Fibroblast of the aortic adventitia (primary cell): ENCODE results near the gene TNFRSF19. TPM values are rescaled to one million over a fixed set of nuclear protein-coding genes. Genes with fewer than 3 reads are reported as not detected.

Source experiments
- DNase-seq: peaks from one replicate; pipeline ENCODE4 v3.0.0-alpha.2; 2010; ENCODE audit warnings: low read depth
- H3K4me3 ChIP-seq: 2 replicates; pipeline ENCODE4 v1.5.1; 2011; ENCODE audit warnings: low read depth, mild to moderate bottlenecking, control low read depth, low read length, moderate library complexity
- total RNA-seq: library from RNA; depleted of rRNA; stranded (reverse); fragments of >200 nt; gene quantifications from 2 replicates; pipeline ENCODE4 v1.2.3, GENCODE V29; 2012; ENCODE audit warnings: low replicate concordance
- TF ChIP-seq, protein P1 (sequence below): IDR thresholded peaks from 2 replicates; pipeline ENCODE4 v1.5.1; 2011; ENCODE audit warnings: mild to moderate bottlenecking, low read length, control low read depth, inconsistent platforms; ENCODE audit not compliant: insufficient read depth

The TNFRSF19 gene
- total RNA-seq, 1 donor: 7.3 TPM

DNA sequence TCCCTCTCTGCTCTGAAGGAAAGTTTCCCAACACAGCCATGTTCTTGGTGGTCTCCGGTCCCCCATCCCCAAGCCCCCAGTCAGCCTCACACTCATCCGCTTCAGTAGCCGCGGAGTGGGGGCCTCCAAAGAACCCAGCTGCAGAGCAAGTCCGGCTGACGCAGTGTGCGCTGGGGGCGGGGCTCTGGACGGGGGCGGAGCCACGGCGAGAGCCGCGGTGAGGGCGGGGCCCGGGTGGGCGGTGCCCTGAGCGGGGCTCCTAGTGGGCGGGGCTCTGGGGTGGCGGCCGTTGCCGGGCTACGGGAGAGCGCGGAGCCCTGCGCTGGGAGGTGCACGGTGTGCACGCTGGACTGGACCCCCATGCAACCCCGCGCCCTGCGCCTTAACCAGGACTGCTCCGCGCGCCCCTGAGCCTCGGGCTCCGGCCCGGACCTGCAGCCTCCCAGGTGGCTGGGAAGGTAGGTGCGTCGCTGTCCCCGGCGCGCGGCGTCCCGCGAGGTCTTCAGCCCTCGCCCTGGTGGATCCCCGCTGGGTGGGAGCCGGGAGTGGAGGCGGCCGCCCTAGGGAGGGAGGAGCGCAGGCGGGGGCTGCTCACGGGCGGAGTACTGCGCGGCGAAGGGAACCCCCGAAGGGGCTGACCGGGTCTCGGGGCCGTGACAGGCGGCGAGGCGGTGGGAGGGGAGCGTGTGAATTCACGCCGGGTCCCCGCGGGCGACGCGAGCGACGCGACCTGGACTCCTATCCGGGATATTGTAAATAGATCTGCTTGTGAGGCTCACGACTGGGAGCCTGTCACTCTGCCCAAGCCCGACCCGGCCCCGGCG is 9.1 kb downstream of the TNFRSF19 start:
- DNase-seq: peak; percentile 66
- TF ChIP-seq, protein P1, sequence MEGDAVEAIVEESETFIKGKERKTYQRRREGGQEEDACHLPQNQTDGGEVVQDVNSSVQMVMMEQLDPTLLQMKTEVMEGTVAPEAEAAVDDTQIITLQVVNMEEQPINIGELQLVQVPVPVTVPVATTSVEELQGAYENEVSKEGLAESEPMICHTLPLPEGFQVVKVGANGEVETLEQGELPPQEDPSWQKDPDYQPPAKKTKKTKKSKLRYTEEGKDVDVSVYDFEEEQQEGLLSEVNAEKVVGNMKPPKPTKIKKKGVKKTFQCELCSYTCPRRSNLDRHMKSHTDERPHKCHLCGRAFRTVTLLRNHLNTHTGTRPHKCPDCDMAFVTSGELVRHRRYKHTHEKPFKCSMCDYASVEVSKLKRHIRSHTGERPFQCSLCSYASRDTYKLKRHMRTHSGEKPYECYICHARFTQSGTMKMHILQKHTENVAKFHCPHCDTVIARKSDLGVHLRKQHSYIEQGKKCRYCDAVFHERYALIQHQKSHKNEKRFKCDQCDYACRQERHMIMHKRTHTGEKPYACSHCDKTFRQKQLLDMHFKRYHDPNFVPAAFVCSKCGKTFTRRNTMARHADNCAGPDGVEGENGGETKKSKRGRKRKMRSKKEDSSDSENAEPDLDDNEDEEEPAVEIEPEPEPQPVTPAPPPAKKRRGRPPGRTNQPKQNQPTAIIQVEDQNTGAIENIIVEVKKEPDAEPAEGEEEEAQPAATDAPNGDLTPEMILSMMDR: no peak
- peak overlapping the region; percentile 83 for H3K4me3 ChIP-seq

DNA sequence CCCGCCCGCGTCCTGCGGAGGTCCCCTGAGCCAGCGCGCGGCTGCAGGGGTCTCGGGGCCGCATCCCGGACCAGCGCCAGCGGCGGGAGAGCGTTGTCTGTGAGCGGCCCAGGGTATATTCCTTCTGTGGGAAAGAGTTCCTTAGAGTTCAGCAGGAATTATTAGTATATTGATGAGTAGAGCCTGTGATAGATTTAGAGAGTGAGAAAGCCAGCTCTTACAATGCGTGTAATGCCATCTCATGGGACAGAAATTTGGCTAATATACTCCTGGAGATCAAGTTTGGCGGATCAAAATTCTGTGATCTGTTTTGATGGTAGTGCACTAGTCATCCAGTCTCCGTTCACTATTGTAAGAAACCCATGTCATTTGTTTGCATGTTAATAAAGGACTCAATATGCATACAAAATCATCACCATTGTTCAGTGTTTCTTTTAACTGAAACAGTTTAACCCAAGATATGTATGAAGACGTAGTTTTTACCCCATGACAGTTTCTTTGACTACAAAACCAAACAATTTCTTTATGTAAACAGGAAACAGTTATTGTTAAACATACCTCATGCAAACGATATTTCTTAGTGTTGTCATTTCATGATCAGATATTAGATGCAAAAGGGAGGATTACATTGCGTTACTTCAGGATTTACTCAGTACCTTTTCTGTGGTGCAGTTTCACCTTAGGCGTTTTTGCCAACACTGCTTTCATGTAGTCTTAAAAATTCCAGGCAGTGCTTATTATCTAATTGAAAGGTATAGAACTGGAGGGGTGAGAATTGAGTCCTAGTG is 9.9 kb downstream of the TNFRSF19 start:
- no peak for DNase-seq
- TF ChIP-seq, protein P1: no peak
- peak overlapping the region; percentile 83 for H3K4me3 ChIP-seq

DNA sequence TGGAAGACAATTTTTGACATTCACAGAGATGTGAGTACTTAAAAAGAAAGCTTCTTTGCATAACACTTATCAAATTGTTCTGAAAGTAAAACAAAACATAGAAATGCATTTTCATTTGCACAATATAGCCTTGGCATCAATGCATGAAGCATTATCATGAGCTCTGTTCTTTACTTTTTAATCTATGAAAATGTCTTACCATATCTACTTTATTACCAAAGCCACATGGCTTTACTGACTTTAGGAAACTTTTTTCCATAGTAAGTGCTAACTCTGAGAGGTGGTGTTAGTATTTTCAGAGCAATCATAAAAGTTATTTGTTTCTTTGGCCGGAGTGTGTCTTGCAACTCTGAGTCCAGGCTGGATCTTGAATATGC is 10.5 kb downstream of the TNFRSF19 start:
- DNase-seq: no peak
- TF ChIP-seq, protein P1: no peak
- no peak overlapping the region for H3K4me3 ChIP-seq

DNA sequence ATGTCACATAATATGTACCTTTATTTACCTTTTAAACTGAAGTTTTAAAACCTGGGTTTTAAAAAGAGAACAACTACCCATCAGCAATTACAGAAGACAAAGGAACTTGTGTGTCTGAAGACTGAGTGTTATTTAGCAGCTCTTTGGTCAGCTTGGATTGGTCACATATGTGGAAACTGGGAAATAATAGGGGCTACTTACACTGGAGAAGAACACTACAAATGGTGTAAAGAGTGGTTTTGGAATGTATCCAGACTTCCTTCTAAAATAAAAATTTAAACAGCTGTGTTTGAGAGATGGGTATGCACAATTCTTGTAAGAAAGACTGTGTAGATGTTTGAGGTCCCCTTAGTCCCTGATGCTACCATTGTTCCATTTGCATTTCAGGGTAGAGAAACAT is 13.3 kb downstream of the TNFRSF19 start:
- DNase-seq: no peak
- H3K4me3 ChIP-seq: no peak overlapping the region
- TF ChIP-seq, protein P1: no peak

DNA sequence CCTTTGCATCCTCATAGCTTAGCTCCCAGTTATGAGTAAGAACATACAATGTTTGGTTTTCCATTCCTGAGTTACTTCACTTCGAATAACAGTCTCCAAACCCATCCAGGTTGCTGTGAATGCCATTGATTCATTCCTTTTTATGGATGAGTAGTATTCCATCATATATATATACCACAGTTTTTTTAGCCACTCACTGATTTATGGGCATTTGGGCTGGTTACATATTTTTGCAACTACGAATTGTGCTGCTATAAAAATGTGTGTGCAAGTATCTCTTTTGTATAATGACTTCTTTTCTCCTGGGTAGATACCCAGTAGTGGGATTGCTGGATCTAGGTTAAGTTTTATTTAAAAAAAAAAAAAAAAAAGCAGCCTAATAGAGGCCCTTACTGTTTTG is 14.1 kb downstream of the TNFRSF19 start:
- H3K4me3 ChIP-seq: no peak overlapping the region
- DNase-seq: no peak
- TF ChIP-seq, protein P1: no peak

DNA sequence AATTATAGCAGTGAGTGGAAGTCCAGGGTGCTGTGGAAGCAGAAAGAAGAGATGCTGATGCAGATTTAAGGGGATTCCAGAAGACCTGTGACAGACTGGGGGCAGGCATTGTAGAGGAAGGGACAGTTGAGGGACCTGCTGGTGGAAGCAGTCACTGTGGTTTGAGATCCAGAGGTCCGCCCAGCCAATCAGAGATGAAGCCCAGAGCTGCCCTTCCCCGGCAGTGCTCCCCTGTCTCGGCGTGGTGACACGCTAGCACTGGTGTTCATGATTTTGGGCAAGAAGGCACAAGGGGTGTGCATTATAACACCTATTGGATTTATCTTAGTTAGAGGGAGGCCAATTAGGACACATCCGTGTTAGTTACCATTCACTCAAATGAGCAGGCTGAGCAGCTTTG is 16.1 kb downstream of the TNFRSF19 start:
- TF ChIP-seq, protein P1: no peak
- DNase-seq: no peak

More for the DNA sequence above, 16.1 kb downstream of the TNFRSF19 start:
- no peak overlapping the region for H3K4me3 ChIP-seq
